Transverse colon (tissue), 4 donors: ENCODE results near the gene ALOX15B.

Experiments used
- CTCF ChIP-seq, 5 experiments: fragments of 200-600 bp in 3 of 5; fragments of 450-650 bp in 2 of 5; sonication (generic) in 3 of 5; IDR thresholded peaks; 1 replicate in 2 of 5; 2 replicates in 3 of 5; pipeline ENCODE4 v1.5.1; 2016 to 2017; ENCODE audit warnings: antibody characterized with exemption in 5 of 5, inconsistent platforms in 3 of 5, mild to moderate bottlenecking in 2 of 5, moderate library complexity in 1 of 5
- EP300 ChIP-seq: sonication (generic); formaldehyde crosslinking; IDR thresholded peaks from one replicate; pipeline ENCODE4 v1.6.1; 2017; ENCODE audit warnings: antibody characterized with exemption, low read depth
- POLR2A ChIP-seq: fragments of 450-650 bp; IDR thresholded peaks from one replicate; pipeline ENCODE4 v1.6.1; 2016; ENCODE audit warnings: antibody characterized with exemption, mild to moderate bottlenecking, moderate library complexity
- POLR2AphosphoS5 ChIP-seq, 3 donors: sonication (generic); formaldehyde crosslinking; IDR thresholded peaks; one replicate each; pipeline ENCODE4 v1.6.1; 2016; ENCODE audit warnings: antibody characterized with exemption in 3 of 3

- TF ChIP-seq POLR2A (no peak), CTCF (IDR thresholded peaks at IDR 0.05) (no peak), POLR2AphosphoS5 (IDR thresholded peaks at IDR 0.05) (no peak), EP300 (no peak)
Observed at GRCh38 chr17:8066841-8067775, 28.2 kb downstream of the ALOX15B start.
